GM18909 (cell line): Measurements from ENCODE around the gene FSTL4.

Experiments used
- ATAC-seq: cut with Tn5 transposase; IDR thresholded peaks from one replicate; pipeline ENCODE4 v1.9.1; 2021; ENCODE audit warnings: mild to moderate bottlenecking; ENCODE audit not compliant: unreplicated experiment, poor library complexity

Gene FSTL4

DNA sequence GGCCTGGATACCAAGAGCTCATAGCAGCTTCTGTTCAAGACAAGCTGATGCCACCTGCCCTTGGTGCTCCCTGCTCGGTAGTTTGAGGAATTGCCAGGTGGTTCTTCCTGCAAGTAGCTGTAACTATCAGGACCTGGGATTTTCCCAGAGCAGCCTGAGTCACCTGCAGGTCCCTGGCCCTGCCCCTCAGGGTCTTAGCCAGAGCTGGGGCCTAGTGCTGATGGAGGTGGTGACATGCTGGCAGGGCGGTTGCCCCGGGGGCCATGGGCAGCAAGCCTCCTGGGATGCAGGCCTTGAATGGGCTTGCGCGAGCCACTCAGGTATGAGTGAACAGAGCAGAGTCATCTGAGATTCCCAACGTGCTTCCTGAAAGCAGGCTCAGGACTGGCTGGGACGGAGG lies 298.3 kb downstream of the FSTL4 start:
- no peak for ATAC-seq

DNA sequence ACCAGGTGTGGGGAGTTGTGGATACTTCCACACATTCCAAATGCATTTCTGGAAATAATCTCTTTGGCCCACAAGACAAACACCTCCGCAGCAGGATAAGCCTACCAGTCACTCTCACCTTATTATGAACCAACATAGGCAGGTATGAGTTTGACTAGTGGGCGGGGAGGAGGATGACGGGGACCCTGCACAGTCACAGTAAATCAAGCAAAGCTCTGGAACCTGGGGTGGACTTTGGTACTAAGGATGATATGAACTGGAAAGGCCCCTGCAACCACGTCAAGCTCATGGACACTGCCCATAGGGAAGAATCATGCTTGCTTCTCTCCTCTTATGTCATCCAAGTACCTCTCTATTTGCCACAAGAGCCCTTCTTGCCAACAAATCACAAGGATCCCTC lies 301.2 kb downstream of the FSTL4 start:
- no peak for ATAC-seq

DNA sequence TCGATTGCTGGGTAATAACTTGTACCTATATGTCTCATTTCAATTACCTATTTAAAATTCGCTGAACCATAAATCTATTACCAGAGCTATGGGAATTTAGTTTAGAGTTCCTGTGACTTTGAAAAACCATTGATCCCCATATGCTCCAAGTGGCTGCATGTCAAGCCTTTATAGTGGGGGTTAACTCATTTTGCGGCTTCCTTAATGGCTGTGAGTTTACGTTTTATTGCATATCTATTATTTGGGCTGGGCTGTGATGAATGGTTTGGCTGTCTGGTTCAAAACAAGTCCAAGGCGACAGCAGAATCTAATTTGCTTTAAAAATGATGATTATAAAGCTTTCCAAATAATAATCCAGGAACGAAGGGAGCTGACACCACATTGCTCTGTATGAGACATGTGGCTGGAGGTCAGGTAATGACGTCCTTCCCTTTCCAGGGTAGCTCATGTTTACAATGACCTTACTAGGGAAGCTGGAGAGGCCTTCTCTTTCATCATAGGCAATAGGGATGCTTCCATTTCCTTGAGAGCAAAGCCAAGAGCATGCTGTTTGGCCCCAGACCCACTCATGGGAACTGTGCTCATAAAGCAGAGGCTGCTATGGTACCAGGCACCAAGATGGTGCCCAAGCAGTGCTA lies 302.2 kb downstream of the FSTL4 start:
- ATAC-seq = no peak

GRCh38 chr5:133309166-133309795 lies 303.1 kb downstream of the FSTL4 start:
- no peak for ATAC-seq

- ATAC-seq = no peak
Observed at GRCh38 chr5:133307275-133307674, 305.1 kb downstream of the FSTL4 start.

DNA sequence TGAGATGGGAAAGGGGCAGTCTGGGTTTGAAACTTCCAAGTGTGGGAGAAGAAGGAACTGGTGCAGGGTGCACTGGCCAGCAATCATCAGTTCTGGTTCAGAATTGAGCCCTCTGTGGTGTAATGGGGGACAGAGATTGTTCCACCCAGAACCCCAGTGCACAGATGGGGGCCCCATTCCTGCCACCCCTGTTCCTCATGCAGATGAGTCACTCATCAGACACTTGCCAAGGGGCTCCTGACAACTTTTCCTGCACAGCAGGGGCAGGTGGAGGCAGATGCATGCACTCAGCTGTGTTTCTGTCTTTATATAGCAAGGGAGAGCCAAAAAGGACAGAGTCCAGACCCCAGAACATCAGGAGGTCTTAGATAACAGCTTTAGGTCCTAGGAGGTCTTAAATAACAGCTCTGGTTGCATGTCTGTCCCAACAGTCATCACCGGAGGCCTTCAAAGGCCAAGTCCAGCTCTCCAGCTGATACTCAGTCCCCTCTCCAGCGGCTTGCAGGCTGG lies 307.6 kb downstream of the FSTL4 start:
- ATAC-seq = no peak

DNA sequence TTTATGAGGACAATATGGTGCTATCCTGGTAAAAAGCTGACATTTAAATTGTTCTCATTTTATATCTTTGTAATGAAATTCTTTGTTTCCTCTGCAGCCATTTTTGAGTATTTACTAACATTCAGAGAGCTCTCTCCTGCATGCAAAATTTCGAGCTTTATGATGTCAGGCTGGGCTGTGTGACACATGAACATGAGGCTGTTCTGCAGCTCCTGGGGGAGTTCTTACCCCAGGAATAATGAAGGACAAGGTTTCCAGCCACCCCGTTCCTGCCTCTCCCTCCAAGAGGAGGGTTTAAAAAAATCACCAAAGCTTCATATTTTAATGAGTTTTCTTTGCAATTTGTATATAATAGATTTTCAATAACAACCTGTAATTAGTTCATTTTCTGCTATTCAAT lies 308.2 kb downstream of the FSTL4 start:
- no peak for ATAC-seq

DNA sequence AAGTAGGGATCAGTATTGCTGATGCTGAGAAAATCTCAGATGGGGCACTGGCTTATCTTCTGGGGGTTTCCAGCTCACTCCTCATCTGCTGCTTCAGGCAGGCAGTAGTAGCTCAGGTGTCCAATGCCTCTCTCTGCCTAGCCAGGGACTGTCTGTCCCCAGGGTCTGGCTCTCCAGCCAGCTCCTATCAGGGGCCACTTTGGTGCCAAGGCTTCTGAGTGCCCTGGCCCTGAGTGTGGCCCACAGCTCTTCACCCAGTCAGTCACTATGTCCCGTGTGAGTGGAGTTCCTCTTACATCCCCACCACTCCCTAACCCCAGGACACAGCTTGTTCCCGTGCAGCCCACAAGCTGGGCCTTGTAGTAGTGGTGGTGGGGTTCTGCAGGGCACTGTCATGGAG lies 309.0 kb downstream of the FSTL4 start:
- ATAC-seq = no peak

DNA sequence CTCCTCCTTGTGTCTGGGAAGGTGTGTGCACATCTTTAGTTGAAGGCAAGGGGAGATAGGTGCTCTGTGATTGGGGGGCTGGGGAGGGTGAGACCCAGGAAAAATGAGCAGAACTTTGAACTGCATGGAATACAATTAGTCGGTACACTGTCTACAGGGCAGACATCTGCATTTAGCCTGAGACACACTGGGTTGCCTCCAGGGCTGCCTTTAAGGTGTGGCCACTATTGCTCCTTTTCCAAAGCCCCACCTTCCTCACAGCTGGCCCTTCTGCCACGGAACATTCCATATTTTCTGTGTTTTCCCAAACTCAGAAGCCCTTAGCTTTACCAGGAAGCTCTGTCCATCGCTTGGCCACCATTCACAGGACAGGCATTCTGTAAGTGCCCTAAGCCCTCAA lies 312.6 kb downstream of the FSTL4 start:
- ATAC-seq = no peak

GRCh38 chr5:133299021-133299420 lies 313.3 kb downstream of the FSTL4 start:
- ATAC-seq = no peak

DNA sequence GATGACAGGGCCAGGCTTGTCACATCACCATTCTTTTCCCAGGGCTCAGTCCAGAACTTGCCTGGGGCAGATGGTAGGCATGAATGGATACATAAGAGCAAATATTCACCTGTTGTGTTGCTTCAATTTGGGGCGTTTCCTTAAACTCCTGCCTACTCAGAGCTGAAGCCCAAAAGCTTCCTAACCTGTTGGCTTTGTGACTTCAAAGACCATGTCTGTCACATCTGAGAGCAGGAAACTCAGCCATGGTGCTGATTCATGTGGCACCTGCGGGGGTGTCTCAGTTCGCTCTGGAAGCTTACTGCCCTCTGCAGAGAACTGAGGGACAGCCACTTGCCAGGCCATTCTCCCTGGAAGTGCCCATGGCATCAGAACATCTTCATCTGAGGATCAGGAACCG lies 313.9 kb downstream of the FSTL4 start:
- no peak for ATAC-seq

GRCh38 chr5:133297293-133297692 lies 315.0 kb downstream of the FSTL4 start:
- no peak for ATAC-seq

DNA sequence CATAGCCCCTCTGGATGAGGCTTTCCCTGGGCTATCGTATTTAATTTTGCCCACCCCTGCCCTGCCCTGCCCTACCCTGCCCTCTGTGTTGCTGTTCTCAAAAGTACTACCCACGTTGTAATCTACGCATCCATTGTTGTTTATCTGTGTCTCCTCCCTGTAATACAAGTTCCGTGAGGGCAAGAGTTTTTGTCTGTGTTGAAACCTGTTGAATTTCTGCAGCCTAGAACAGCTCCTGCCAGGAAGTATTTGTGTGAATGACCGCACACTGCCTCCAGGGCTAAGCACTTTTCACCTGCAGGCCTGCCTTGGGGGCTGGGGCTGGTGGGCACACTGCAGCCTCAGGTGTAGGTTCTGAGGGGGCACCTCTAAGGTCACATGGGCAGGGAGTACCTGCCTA lies 315.7 kb downstream of the FSTL4 start:
- ATAC-seq = no peak

GRCh38 chr5:133295520-133295919 lies 316.8 kb downstream of the FSTL4 start:
- no peak for ATAC-seq

GRCh38 chr5:133294380-133294779 lies 318.0 kb downstream of the FSTL4 start:
- ATAC-seq = no peak

- ATAC-seq = no peak
Observed at GRCh38 chr5:133293960-133294359, 318.4 kb downstream of the FSTL4 start.

DNA sequence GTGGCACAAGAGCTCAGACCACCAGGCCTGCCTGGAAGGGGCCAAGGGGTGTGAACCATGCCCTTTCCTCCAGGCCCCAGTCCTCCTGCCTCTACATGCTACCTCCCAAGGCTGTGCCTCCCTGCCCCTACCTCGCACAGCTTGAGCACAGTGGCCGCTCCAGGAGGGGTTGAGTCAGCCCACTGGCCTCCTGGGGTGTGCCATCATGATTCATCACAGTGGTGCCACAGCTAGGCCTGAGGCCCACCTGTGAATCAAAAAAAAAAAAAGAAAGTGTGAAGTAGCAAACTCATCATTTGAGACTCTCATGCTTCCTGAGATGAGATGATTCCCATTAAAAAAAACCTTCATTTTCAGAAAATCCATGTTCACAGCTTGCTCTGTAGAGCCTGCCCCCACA lies 320.0 kb downstream of the FSTL4 start:
- ATAC-seq = no peak

DNA sequence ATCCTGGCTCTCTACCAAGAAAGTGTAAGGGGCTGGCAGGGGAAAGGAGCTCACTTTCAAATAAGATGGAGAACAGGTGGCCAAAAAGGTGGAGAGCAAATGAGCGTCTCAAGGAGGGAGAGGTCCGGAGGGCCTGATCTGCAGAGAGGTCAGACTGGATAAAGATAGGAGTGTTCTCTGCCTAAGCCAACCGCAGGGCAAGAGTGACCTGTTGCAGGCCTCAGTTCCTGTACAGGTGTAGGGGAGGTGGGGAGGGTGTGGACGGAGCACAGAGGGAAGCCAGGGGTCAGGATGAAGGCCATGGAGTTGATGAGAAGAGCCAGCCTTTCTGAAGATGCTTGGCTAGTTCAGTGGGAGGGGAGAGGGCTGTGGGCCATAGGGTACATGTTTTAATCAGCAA lies 320.8 kb downstream of the FSTL4 start:
- ATAC-seq = no peak

DNA sequence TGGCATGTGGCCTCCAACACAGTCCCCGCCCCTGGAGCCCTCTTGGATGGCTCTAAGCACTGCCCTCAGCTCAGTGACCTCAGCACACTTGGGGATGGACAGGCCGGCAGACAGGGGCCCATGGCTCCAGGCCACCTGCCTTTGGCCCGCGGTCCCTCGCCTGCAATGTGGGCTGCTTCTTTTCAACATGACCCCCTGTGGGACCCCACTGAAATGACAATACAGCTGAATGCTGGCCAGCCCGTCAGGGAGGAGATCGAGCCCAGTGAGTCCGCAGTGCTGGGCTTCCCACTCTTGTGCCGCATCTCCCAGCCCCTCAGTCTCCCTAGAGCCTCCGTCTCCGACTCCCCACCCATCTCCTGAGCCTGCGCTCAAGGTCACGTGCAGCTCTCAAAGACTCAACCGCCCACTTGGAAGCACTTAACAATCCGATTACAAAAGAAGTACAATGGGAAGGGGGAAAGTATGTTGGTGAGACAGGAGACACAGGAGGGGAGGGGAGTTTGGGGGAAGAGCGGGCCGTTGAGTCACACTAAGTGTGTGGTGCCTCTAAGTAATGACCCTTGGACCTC lies 321.6 kb downstream of the FSTL4 start:
- ATAC-seq = no peak

GRCh38 chr5:133289686-133290367 lies 322.5 kb downstream of the FSTL4 start:
- no peak for ATAC-seq

DNA sequence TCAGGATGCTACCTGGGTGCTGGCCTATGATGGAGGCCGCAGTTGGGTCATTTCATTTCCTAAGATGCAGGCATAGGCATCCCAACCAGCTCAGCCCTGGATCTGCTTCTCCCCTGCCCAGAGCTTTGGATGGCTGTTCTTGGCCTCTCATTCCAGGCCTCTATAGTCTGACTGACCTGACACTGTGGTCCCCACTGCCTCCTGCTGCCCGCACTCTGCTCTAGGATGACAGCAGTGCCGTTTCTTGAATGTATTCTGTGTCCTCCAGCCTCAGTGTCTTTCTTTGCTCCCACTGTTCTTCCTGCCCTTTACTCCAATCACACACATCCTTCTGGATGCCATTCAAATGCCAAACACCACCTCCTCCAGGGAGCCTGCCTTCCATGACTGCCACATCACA lies 324.8 kb downstream of the FSTL4 start:
- no peak for ATAC-seq
